HG02571 (cell line): ENCODE data around the gene C1orf35.

Experiments
- ATAC-seq: cut with Tn5 transposase; IDR thresholded peaks from one replicate; pipeline ENCODE4 v1.9.1; 2021; ENCODE audit warnings: mild to moderate bottlenecking, moderate library complexity; ENCODE audit not compliant: unreplicated experiment

Gene C1orf35

DNA sequence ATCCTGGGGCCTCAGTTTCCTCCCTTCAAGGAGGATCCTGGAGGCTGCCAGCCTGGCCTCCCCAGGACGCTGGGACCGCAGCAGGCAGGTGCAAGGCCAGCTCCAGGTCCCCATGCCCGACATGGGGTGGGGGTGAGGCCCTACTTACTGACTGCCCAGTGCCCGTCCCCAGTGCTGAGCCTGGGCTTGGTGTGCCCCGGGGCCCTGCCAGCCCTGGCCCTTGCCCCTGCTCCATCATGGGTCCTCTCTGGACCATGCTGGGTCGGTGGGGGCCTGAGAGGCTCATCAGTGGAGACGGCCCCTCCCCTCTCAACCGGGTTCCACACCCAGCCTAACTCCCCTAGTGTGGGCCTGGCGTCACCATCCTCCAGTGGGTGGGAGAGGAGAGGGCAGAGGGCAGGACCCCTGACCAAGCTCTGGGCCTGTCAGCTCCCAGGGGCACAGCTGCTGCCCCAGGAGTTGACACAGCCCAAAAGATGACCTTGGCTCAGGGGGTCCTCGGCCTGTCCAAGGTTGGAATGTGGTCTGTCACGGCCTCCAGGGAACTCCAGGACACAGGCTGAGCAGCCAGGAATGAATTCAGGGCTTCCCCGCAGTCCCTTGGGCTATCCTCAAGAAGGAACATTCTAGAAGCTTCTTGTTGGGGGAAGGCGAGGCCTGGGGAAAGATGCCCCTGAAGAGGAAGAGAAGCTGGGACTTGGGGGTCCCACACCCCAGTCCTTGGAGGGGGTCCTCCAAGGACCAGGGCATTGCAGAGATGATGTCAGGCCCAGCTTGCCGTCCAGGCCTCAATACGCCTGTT is 38.2 kb downstream of the C1orf35 start:
- no peak for ATAC-seq

DNA sequence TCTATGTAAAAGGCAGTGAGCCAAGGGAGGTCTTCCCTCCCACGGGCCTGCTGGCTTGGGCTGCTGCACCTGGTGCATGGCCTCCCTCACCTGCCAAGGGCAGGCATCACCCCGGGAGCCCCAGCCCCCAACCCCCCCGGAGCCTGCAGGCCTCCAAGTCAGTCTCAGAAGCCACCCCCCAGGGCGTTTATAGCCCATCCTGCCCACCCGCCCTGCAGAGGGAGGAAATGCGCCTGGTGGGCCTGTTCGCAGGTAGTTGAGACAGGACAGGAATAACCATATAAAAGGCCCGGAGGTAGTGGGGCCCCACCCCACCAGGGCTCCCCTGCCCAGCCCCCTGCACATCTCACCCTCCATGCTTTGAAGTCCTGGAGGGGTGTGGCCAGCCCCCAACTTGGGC is 38.8 kb downstream of the C1orf35 start:
- no peak for ATAC-seq

DNA sequence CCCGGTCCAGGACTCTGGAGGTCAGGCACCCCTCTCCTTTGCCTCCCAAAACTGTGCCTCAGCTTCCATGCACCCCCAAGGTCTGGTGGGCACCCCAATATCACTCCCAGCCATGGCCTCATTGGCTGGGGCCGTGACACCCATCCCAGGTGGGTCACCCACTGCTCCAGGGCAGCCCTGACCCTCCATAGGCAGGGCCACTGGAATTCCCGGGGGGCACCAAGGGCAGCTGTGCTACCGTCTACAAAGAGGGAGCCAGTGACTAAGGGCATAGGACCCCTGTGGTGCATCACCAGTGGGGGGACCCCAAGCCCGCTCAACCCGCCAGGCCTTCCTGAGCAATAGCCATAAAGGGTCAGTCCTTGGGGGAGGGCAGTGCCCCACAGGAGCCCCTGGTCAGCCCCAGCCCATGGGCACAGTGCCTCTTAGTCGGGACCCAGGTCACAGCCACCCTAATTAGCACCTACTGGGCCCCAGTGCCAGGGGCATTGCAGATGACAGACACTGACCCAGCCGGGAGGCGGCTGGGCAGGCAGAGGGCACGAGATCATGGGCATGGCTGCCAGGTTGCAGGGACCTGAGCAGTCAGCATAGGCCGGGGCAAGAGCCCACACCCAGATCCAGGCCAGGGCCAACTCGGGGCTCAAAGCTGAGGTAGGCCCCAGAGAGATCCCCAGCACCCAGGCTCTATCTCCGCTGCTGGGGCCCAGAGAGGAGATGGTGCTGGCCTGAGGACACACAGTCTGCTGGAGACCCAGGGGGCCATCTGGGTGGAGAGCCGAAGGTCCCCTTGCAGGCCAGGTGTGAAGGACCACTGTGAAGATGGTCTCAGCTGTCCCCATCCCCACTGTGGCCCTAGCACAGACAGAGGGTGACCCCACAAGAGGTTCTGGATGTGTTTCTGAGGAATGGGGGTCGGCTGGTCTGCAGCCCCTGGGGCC is 39.6 kb downstream of the C1orf35 start:
- ATAC-seq, result no peak

DNA sequence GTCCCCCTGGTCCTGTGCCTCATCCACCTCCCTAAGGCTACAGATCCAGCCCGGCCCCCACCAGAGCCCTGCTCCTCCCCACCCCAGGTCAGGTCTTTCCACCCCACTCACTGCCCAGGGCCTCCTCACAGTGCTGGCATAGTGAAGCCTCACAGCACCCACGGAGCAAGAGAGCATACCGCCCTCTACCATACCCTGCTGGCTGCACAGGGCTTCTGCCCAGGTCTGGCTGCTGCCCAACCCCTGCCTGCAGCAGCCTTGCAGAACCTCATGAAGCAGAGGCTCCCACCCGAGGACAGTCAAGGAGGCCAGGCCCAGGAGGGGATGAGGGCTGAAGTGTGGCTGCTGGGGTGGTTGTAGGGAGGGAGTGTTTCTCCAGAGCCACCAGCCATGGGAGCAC is 40.3 kb downstream of the C1orf35 start:
- ATAC-seq, result no peak

DNA sequence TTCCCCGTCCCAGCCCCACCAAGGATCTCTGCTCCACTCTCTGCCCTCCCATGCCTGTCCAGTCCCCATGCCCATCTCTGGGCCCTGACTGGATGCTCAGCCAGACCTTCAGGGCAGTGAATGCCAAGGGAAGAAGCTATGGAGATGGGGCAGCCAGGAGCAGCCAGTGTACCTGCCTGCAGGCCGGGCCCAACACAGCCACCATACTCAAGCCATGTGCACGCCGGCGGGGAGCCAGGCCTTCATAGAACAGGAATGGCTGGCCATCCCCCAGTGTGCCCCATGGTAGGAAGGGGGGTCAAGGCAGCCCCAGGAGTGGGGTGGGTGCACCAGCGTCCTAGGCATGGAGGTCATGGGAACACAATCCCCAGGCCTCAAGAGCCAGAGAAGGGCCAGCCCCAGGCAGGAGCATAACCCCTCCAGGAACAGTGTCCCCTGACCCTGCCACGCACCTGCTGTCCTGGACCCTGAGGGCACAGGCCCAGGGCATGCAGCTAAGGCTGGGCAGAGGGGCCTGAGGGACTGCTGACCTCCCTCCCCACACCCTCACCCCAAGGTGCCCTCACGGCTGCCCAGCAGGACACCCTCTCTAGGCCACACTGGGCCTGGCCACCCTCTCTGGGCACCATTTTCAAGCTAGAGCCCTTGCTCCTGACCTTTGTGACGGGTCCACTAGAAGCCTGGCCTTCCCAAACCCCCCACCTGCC is 40.9 kb downstream of the C1orf35 start:
- ATAC-seq, result no peak

DNA sequence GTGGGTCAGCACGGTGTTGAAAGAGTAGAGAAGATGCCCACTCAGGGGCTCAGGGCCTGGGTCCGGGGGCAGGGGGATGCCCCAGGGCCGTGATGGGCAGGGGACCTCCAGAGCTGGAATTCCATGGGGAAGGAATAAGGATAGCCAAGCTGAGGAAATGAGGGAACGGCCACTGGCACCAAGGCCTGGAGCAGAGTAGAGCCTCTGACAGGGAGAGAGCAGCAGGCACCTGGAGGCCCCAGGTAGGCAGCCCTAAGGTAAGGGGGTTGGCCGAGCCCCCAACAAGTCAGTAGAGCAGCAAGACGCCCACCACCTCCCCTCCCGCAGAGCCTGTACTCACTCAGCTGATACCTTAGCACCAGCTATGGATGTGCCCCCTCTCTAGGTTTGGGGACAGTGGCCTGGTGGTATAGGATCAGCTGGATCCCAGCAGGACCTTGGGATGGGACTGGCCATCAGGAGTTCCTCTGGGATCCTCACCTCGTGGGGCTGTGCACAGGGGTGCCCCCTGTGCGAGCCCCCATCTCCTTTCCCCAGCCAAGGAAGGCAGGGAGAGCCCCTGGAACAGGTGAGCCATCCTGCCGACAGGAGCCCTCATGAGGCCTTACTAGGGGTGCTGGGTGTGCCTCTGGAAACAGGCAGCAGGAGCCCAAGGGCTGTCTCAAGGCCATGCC is 41.6 kb downstream of the C1orf35 start:
- ATAC-seq, result no peak

DNA sequence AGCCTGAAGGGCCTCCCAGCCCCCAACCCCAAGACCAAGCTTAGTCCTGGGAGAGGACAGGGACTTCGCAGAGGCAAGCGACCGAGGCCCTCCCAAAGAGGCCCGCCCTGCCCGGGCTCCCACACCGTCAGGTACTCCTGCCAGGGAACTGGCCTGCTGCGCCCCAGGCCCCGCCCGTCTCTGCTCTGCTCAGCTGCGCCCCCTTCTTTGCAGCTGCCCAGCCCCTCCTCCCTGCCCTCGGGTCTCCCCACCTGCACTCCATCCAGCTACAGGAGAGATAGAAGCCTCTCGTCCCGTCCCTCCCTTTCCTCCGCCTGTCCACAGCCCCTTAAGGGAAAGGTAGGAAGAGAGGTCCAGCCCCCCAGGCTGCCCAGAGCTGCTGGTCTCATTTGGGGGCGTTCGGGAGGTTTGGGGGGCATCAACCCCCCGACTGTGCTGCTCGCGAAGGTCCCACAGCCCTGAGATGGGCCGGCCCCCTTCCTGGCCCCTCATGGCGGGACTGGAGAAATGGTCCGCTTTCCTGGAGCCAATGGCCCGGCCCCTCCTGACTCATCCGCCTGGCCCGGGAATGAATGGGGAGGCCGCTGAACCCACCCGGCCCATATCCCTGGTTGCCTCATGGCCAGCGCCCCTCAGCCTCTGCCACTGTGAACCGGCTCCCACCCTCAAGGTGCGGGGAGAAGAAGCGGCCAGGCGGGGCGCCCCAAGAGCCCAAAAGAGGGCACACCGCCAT is 42.5 kb downstream of the C1orf35 start:
- ATAC-seq, result no peak

DNA sequence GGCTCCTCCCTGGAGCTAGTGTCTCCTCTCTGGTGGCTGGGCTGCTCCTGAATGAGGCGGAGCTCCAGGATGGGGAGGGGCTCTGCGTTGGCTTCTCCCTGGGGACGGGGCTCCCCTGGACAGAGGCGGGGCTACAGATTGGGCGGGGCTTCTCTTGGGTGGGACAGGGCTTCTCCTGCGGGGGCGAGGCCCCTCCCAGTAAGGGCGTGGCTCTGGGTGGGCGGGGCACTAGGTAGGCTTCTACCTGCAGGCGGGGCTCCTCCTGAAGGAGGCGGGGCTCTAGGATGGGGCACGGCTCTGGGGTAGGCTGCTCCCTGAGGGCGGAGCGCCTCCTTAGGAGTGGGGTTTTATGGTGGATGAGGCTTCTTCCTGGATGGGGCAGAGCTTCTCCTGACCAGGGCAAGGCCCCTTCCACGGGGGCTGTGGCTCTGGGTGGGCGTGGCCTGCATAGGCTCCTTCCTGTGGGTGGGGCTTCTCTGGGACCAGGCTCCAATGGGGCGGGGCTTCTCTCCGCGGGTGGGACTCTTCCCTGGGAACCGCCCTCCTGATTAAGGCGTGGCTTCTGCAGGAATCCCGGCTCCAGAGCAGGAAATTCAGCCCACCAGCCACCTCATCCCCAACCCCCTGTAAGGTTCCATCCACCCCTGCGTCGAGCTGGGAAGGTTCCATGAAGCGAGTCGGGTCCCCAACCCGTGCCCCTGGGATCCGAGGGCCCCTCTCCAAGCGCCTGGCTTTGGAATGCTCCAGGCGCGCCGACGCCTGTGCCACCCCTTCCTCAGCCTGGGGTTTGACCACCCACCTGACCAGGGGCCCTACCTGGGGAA is 43.3 kb downstream of the C1orf35 start:
- ATAC-seq, result no peak

DNA sequence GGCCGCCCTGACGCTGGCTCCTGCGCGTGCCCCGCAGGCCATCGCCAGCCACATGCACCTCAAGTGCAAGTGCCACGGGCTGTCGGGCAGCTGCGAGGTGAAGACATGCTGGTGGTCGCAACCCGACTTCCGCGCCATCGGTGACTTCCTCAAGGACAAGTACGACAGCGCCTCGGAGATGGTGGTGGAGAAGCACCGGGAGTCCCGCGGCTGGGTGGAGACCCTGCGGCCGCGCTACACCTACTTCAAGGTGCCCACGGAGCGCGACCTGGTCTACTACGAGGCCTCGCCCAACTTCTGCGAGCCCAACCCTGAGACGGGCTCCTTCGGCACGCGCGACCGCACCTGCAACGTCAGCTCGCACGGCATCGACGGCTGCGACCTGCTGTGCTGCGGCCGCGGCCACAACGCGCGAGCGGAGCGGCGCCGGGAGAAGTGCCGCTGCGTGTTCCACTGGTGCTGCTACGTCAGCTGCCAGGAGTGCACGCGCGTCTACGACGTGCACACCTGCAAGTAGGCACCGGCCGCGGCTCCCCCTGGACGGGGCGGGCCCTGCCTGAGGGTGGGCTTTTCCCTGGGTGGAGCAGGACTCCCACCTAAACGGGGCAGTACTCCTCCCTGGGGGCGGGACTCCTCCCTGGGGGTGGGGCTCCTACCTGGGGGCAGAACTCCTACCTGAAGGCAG is 44.0 kb downstream of the C1orf35 start:
- no peak for ATAC-seq

DNA sequence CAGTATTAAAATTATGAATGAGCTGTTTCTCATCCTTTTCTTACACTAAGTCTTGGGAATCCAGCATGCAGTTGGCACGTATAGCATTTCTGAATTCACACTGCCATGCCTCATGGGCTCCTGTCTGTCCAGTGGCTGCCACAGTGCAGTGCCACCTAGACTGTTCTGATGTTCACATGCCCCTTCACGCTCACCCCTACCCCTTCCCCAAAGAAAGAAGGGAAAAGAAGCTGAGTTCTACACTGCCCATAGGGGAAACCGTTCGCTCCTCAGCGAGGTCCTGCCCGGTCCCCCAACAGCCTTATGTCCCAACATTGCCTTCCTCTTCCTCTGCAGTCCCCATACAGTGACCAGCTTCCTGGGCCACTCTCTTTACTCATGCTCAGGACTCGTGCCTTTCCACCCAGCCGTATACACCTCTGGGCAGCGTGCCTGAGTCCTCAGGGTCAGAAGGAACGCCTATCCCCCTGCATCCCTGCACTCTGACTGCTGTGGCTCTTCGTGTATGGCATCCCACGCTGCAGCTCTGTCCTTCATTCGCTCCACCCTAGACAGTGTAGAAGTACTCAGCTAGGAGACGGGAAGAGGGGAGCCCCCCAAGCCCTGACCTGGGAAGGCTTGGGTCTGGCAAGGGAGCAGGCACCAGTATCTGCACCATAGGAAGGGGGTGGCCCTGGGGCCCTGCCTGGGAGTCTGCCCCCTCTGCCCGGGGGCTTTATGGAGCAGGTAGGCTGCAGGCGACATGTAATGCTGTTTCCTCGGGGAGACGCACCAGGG is 44.8 kb downstream of the C1orf35 start:
- no peak for ATAC-seq
